ENCODE measurements around the gene TICAM1.
A peak's percentile ranks its signal among the peaks of the same experiment; 100 is the strongest.
"Not testable (repeated sequence)": the region's sequence is repeated elsewhere in the genome, so short reads cannot be mapped to it uniquely, and the experiment has no call there.

TICAM1 gene

DNA sequence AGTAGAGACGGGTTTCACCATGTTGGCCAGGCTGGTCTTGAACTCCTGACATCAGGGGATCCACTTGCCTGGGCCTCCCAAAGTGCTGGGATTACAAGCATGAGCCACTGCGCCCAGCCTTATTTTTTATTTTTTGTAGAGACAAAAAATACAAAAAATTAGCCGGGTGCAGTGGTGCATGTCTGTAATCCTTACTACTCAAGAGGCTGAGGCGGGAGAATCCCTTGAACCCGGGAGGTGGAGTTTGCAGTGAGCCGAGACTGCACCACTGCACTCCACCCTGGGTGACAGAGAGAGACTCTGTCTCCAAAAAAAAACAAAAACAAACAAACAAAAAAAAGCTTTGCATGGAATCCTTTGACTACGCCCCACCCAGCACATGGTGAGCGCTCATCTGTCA lies 22.0 kb upstream of the TICAM1 start:
- not testable (repeated sequence) for H3K27me3 Mint-ChIP-seq (ENCODE audit: low read depth); H3K4me1 Mint-ChIP-seq (ENCODE audit: low read depth); H3K27ac Mint-ChIP-seq; H3K9me3 Mint-ChIP-seq; H3K36me3 Mint-ChIP-seq (ENCODE audit: low read depth); H3K4me3 Mint-ChIP-seq

DNA sequence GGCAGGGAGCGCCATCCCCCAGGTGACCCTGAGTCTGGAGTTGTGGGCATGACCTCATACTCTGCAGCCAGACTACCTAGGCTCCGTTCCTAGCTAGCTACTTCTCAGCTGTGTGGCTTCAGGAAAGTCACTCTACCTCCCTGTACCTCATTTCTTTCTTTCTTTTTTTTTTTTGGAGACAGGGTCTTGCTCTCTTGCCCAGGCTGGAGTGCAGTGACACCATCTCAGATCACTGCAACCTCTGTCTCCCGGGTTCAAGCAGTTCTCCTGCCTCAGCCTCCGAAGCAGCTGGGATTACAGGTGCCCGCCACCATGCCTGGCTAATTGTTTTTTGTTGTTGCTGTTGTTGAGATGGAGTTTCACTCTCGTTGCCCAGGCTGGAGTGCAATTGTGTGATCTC lies 21.0 kb upstream of the TICAM1 start:
- Mint-ChIP-seq H3K4me3 (no peak overlapping the region), H3K9me3 (no peaks in the 10 kb centered on the region), H3K36me3 (ENCODE audit: low read depth) (peaks cover 3% of the 10 kb centered on the region), H3K27ac (no peak overlapping the region), H3K27me3 (ENCODE audit: low read depth) (no peaks in the 10 kb centered on the region), H3K4me1 (ENCODE audit: low read depth) (no peaks in the 10 kb centered on the region)

GRCh38 chr19:4851551-4852290 lies 20.2 kb upstream of the TICAM1 start:
- no peaks in the 10 kb centered on the region for H3K4me1 Mint-ChIP-seq (ENCODE audit: low read depth)
- H3K27me3 Mint-ChIP-seq (ENCODE audit: low read depth), result no peaks in the 10 kb centered on the region
- H3K4me3 Mint-ChIP-seq, result no peak overlapping the region
- no peaks in the 10 kb centered on the region for H3K9me3 Mint-ChIP-seq
- H3K36me3 Mint-ChIP-seq (ENCODE audit: low read depth), result peaks cover 3% of the 10 kb centered on the region
- H3K27ac Mint-ChIP-seq, result no peak overlapping the region

GRCh38 chr19:4849019-4849418 lies 17.5 kb upstream of the TICAM1 start:
- Mint-ChIP-seq H3K36me3 (ENCODE audit: low read depth) (peaks cover 7% of the 10 kb centered on the region), H3K9me3 (no peaks in the 10 kb centered on the region), H3K27ac (no peak overlapping the region), H3K4me1 (ENCODE audit: low read depth) (no peaks in the 10 kb centered on the region), H3K4me3 (no peak overlapping the region), H3K27me3 (ENCODE audit: low read depth) (no peaks in the 10 kb centered on the region)

DNA sequence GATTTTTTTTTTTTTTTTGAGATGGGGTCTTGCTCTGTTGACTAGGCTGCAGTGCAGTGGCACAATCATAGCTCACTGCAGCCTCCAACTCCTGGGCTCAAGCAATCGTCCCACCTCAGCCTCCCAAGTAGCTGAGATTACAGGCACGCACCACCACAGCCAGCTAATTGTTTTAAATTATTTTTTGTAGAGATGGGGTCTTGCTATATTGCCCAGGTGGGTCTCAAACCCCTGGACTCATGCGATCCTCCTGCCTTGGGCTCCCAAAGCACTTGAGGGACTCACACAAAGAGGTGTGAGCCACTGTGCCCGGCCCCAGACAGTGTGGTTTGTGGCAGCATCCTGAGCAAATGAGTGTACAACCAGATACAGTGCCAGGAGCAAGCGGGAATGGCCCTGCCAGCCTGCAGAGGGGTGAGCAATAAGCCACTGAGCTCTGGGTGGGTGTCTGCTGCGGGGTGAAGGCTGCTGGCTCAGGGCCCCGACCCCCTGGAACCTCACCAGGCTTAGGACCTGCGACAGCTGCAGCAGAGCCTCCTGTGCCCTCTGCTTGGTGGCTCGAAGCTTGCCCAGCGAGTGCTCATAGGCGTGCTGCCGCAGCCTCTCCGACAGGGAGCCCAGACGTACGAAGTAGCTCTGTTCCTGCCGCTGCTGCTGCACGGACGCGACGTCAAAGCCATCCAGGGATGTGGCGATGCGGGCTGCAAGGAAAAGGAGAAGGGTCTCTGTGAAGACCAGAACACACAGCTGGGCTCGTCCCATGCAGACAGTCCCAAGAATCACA lies 15.9 kb upstream of the TICAM1 start:
- Mint-ChIP-seq H3K36me3 (ENCODE audit: low read depth) (peaks cover 8% of the 10 kb centered on the region), H3K4me1 (ENCODE audit: low read depth) (no peaks in the 10 kb centered on the region), H3K9me3 (no peaks in the 10 kb centered on the region), H3K4me3 (no peak overlapping the region), H3K27ac (no peak overlapping the region), H3K27me3 (ENCODE audit: low read depth) (no peaks in the 10 kb centered on the region)

GRCh38 chr19:4845975-4846374 lies 14.5 kb upstream of the TICAM1 start:
- H3K27me3 Mint-ChIP-seq (ENCODE audit: low read depth); H3K27ac Mint-ChIP-seq; H3K4me3 Mint-ChIP-seq; H3K4me1 Mint-ChIP-seq (ENCODE audit: low read depth); H3K9me3 Mint-ChIP-seq: not testable (repeated sequence)
- H3K36me3 Mint-ChIP-seq (ENCODE audit: low read depth), result peaks cover 11% of the 10 kb centered on the region

GRCh38 chr19:4844348-4845179 lies 13.1 kb upstream of the TICAM1 start:
- H3K27me3 Mint-ChIP-seq (ENCODE audit: low read depth), result no peaks in the 10 kb centered on the region
- peaks cover 17% of the 10 kb centered on the region for H3K36me3 Mint-ChIP-seq (ENCODE audit: low read depth)
- H3K4me1 Mint-ChIP-seq (ENCODE audit: low read depth), result peaks cover 10% of the 10 kb centered on the region
- H3K27ac Mint-ChIP-seq, result no peak overlapping the region
- no peak overlapping the region for H3K4me3 Mint-ChIP-seq
- H3K9me3 Mint-ChIP-seq, result no peaks in the 10 kb centered on the region

DNA sequence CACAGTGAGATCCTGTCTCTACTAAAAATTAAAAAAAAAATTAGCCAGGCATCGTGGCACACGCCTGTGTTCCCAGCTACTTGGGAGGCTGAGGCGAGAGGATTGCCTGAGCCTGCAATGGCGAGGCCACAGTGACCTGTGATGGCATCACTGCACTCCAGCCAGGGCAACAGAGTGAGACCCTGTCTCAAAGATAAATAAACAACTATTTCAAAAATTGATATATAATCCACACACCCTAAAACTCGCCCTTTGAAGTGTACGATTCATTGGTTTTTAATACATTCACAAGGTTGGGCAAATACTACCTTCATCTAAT lies 12.1 kb upstream of the TICAM1 start:
- Mint-ChIP-seq H3K36me3 (ENCODE audit: low read depth) (peaks cover 24% of the 10 kb centered on the region), H3K4me3 (no peak overlapping the region), H3K4me1 (ENCODE audit: low read depth) (peaks cover 10% of the 10 kb centered on the region), H3K27me3 (ENCODE audit: low read depth) (no peaks in the 10 kb centered on the region), H3K9me3 (no peaks in the 10 kb centered on the region), H3K27ac (no peak overlapping the region)

GRCh38 chr19:4839192-4839591 lies 7.7 kb upstream of the TICAM1 start:
- peaks cover 23% of the 10 kb centered on the region for H3K36me3 Mint-ChIP-seq (ENCODE audit: low read depth)
- H3K27ac Mint-ChIP-seq, result no peak overlapping the region
- no peaks in the 10 kb centered on the region for H3K9me3 Mint-ChIP-seq
- no peaks in the 10 kb centered on the region for H3K27me3 Mint-ChIP-seq (ENCODE audit: low read depth)
- H3K4me1 Mint-ChIP-seq (ENCODE audit: low read depth), result peaks cover 10% of the 10 kb centered on the region
- H3K4me3 Mint-ChIP-seq, result no peak overlapping the region

DNA sequence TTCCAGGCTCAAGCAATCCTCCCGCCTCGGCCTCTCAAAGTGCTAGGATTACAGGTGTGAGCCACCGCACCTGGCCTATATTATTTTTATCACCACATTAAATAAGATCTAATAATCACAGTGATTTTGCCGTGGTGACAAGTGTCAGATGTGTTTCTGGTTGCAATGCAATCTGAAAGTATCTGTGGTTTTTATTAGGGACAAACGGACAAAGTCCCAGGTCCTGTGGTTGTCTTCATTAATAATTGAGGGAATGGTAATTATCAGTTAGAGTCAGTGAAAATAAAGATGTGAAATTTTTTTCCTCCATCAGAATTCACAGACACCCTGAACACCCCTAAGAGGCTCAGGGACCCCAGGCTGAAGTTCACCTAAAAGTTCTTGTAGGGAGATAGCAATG lies 1.3 kb upstream of the TICAM1 start:
- H3K4me3 Mint-ChIP-seq, result peak overlapping the region; percentile 53
- H3K27me3 Mint-ChIP-seq (ENCODE audit: low read depth), result no peaks in the 10 kb centered on the region
- H3K4me1 Mint-ChIP-seq (ENCODE audit: low read depth), result peaks cover 18% of the 10 kb centered on the region
- H3K27ac Mint-ChIP-seq, result peak overlapping the region; percentile 9
- H3K36me3 Mint-ChIP-seq (ENCODE audit: low read depth), result peaks cover 7% of the 10 kb centered on the region
- H3K9me3 Mint-ChIP-seq, result no peaks in the 10 kb centered on the region

DNA sequence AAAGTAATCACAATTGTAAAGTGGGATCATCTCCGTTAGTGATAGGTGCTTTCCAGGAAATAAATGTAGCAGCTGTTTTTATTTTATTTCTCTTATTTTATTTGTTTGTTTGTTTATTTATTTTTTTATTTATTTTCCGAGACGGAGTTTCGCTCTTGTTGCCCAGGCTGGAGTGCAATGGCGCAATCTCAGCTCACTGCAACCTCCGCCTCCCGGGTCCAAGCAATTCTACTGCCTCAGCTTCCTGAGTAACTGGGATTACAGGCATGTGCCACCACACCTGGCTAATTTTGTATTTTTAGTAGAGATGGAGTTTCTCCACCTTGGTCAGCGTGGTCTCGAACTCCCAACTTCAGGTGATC lies 448 bp upstream of the TICAM1 start:
- Mint-ChIP-seq H3K4me3 (peak overlapping the region; percentile 97), H3K4me1 (ENCODE audit: low read depth) (peaks cover 19% of the 10 kb centered on the region), H3K27ac (peak overlapping the region; percentile 85)
- H3K27me3 Mint-ChIP-seq (ENCODE audit: low read depth); H3K9me3 Mint-ChIP-seq; H3K36me3 Mint-ChIP-seq (ENCODE audit: low read depth): not testable (repeated sequence)

DNA sequence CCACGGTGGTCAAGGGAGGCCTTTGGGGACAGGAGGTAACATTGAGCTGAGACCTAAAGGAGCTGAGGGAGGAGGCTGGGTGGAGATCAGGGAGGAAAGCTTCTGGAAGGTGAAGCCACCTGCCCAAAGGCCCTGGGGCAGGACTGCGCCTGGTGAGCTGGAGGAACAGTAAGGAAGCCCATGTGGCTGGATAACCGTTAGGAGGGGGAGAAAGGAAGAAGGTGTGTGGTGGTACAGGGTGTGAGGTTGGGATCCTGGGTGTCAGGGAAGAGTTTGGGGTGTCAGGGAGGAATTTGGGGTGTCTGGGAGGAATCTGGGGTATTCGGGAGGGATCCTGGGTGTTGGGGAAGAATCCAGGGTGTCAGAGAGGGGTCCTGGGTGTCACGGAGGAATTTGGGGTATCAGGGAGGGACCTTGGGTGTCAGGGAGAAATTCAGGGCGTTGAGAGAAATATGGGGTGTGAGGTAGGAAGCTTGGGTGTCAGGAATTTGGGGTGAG lies 695 bp downstream of the TICAM1 start:
- H3K36me3 Mint-ChIP-seq (ENCODE audit: low read depth), result peaks cover 4% of the 10 kb centered on the region
- H3K4me1 Mint-ChIP-seq (ENCODE audit: low read depth), result peaks cover 19% of the 10 kb centered on the region
- H3K9me3 Mint-ChIP-seq, result no peaks in the 10 kb centered on the region
- H3K27ac Mint-ChIP-seq, result peak overlapping the region; percentile 96
- no peaks in the 10 kb centered on the region for H3K27me3 Mint-ChIP-seq (ENCODE audit: low read depth)
- peak overlapping the region; percentile 97 for H3K4me3 Mint-ChIP-seq

GRCh38 chr19:4830332-4830731 lies 1.2 kb downstream of the TICAM1 start:
- Mint-ChIP-seq H3K27me3 (ENCODE audit: low read depth) (no peaks in the 10 kb centered on the region), H3K4me1 (ENCODE audit: low read depth) (peaks cover 19% of the 10 kb centered on the region), H3K4me3 (peak overlapping the region; percentile 97), H3K36me3 (ENCODE audit: low read depth) (peaks cover 4% of the 10 kb centered on the region), H3K9me3 (no peaks in the 10 kb centered on the region), H3K27ac (peak overlapping the region; percentile 96)

- H3K4me1 Mint-ChIP-seq (ENCODE audit: low read depth), result peaks cover 19% of the 10 kb centered on the region
- H3K27me3 Mint-ChIP-seq (ENCODE audit: low read depth), result no peaks in the 10 kb centered on the region
- H3K27ac Mint-ChIP-seq, result peak overlapping the region; percentile 67
- no peaks in the 10 kb centered on the region for H3K9me3 Mint-ChIP-seq
- H3K36me3 Mint-ChIP-seq (ENCODE audit: low read depth), result peaks cover 4% of the 10 kb centered on the region
- peak overlapping the region; percentile 64 for H3K4me3 Mint-ChIP-seq
Observed at GRCh38 chr19:4829001-4829712, 2.4 kb downstream of the TICAM1 start.

All from T-helper 1 cell treated with Interleukin-12 subunit alpha and Interleukin-12 subunit beta and Interleukin-4 antibody, amounts not matched to agents 30 μg/mL and 1 μg/mL, for 36 hours (primary cell).